Astrocyte (in vitro differentiated cells and primary cell): Measurements from ENCODE around the gene DCAF12.

Source experiments
- EZH2 ChIP-seq: IDR thresholded peaks from 2 replicates; pipeline ENCODE4 v1.6.1; 2012; ENCODE audit warnings: mild to moderate bottlenecking, low read length, inconsistent platforms; ENCODE audit not compliant: insufficient read depth
- TF ChIP-seq, protein P1 (sequence below): IDR thresholded peaks from 2 replicates; pipeline ENCODE4 v1.5.1; 2011; ENCODE audit warnings: low read depth, mild to moderate bottlenecking, inconsistent platforms, low read length, moderate library complexity; ENCODE audit not compliant: insufficient read depth

GRCh38 chr9:34145165-34145564 is 18.7 kb upstream of the DCAF12 start:
- TF ChIP-seq, protein P1, sequence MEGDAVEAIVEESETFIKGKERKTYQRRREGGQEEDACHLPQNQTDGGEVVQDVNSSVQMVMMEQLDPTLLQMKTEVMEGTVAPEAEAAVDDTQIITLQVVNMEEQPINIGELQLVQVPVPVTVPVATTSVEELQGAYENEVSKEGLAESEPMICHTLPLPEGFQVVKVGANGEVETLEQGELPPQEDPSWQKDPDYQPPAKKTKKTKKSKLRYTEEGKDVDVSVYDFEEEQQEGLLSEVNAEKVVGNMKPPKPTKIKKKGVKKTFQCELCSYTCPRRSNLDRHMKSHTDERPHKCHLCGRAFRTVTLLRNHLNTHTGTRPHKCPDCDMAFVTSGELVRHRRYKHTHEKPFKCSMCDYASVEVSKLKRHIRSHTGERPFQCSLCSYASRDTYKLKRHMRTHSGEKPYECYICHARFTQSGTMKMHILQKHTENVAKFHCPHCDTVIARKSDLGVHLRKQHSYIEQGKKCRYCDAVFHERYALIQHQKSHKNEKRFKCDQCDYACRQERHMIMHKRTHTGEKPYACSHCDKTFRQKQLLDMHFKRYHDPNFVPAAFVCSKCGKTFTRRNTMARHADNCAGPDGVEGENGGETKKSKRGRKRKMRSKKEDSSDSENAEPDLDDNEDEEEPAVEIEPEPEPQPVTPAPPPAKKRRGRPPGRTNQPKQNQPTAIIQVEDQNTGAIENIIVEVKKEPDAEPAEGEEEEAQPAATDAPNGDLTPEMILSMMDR, result no peak
- TF ChIP-seq EZH2, result no peak
